ENCODE results near the gene KCNG4. TPM values are rescaled to one million over a fixed set of nuclear protein-coding genes. Genes with fewer than 3 reads are reported as not detected.

Gene KCNG4
- polyA plus RNA-seq, 1 donor (not counting 4 experiments of a cell fraction or from before 2014, with no cell fraction given) = not detected

GRCh38 chr16:84176192-84177053 lies 63.4 kb downstream of the KCNG4 start:
- Histone ChIP-seq H4K20me1 (ENCODE audit: control insufficient read depth, extremely low read depth, insufficient read depth, low read length) (no peaks in the 10 kb centered on the region), H3K79me2 (ENCODE audit: control insufficient read depth, insufficient read depth, low read length) (no peaks in the 10 kb centered on the region), H3K27ac (ENCODE audit: control insufficient read depth, insufficient read depth, low read length) (peak overlapping the region; percentile 56), H3K4me1 (ENCODE audit: control insufficient read depth, extremely low read depth, insufficient read depth, low read length) (peaks cover 29% of the 10 kb centered on the region), H3K9me1 (ENCODE audit: control insufficient read depth, extremely low read depth, insufficient read depth, low read length) (no peaks in the 10 kb centered on the region), H3K4me3 (ENCODE audit: control insufficient read depth in 2 of 3, extremely low read depth in 1 of 3, insufficient read depth in 2 of 3, low read depth in 1 of 3, low read length in 3 of 3) (no peak overlapping the region), H3K9me3 (ENCODE audit: control insufficient read depth, low read depth, low read length) (no peaks in the 10 kb centered on the region), H3K9ac (ENCODE audit: control insufficient read depth, extremely low read depth, insufficient read depth, low read length) (peak overlapping the region; percentile 50), H3K36me3 (ENCODE audit: control insufficient read depth in 2 of 2, extremely low read depth in 1 of 2, insufficient read depth in 2 of 2, low read length in 2 of 2) (peaks cover 8 to 9% of the 10 kb centered on the region in 2 experiments), H3K4me2 (ENCODE audit: control insufficient read depth, extremely low read depth, insufficient read depth, low read depth, low read length) (peak overlapping the region; percentile 83), H2AFZ (ENCODE audit: control insufficient read depth, low read length) (no peak overlapping the region), H3K27me3 (ENCODE audit: control insufficient read depth, extremely low read depth, insufficient read depth, low read length) (no peaks in the 10 kb centered on the region)
- dilution Hi-C loops (cut with MboI; ENCODE audit: extremely low pct_ligation_motif_present, low sequenced_read_pairs) = no loop called here
- TF ChIP-seq CTCF (optimal IDR thresholded peaks at IDR 0.05 in 1 of 3, IDR thresholded peaks at IDR 0.05 in 1 of 3, conservative IDR thresholded peaks at IDR 0.05 in 1 of 3; ENCODE audit: extremely low read depth in 1 of 3, insufficient read depth in 2 of 3, low read length in 3 of 3) = no peak
- TF ChIP-seq EZH2 (IDR thresholded peaks at IDR 0.05; ENCODE audit: low read length) = no peak
- FAIRE-seq = no peak
- DNase-seq (ENCODE audit: low read depth, low spot score) = no peak

GRCh38 chr16:84175350-84176081 lies 64.3 kb downstream of the KCNG4 start:
- Histone ChIP-seq H3K9me1 (ENCODE audit: control insufficient read depth, extremely low read depth, insufficient read depth, low read length) (no peaks in the 10 kb centered on the region), H4K20me1 (ENCODE audit: control insufficient read depth, extremely low read depth, insufficient read depth, low read length) (no peaks in the 10 kb centered on the region), H3K79me2 (ENCODE audit: control insufficient read depth, insufficient read depth, low read length) (no peaks in the 10 kb centered on the region), H3K36me3 (ENCODE audit: control insufficient read depth in 2 of 2, extremely low read depth in 1 of 2, insufficient read depth in 2 of 2, low read length in 2 of 2) (peaks cover 7 to 8% of the 10 kb centered on the region in 2 experiments), H3K27me3 (ENCODE audit: control insufficient read depth, extremely low read depth, insufficient read depth, low read length) (no peaks in the 10 kb centered on the region), H3K27ac (ENCODE audit: control insufficient read depth, insufficient read depth, low read length) (no peak overlapping the region), H3K4me2 (ENCODE audit: control insufficient read depth, extremely low read depth, insufficient read depth, low read depth, low read length) (no peak overlapping the region), H2AFZ (ENCODE audit: control insufficient read depth, low read length) (no peak overlapping the region), H3K9ac (ENCODE audit: control insufficient read depth, extremely low read depth, insufficient read depth, low read length) (no peak overlapping the region), H3K4me3 (ENCODE audit: control insufficient read depth in 2 of 3, extremely low read depth in 1 of 3, insufficient read depth in 2 of 3, low read depth in 1 of 3, low read length in 3 of 3) (no peak overlapping the region), H3K4me1 (ENCODE audit: control insufficient read depth, extremely low read depth, insufficient read depth, low read length) (peaks cover 29% of the 10 kb centered on the region), H3K9me3 (ENCODE audit: control insufficient read depth, low read depth, low read length) (no peaks in the 10 kb centered on the region)
- no peak for TF ChIP-seq EZH2 (IDR thresholded peaks at IDR 0.05; ENCODE audit: low read length)
- peak; percentile 57 to 95 (median 93) for TF ChIP-seq CTCF (optimal IDR thresholded peaks at IDR 0.05 in 1 of 3, IDR thresholded peaks at IDR 0.05 in 1 of 3, conservative IDR thresholded peaks at IDR 0.05 in 1 of 3; ENCODE audit: extremely low read depth in 1 of 3, insufficient read depth in 2 of 3, low read length in 3 of 3)
- FAIRE-seq = peak; percentile 86
- dilution Hi-C loops (cut with MboI; ENCODE audit: extremely low pct_ligation_motif_present, low sequenced_read_pairs) = no loop called here
- DNase-seq (ENCODE audit: low read depth, low spot score) = no peak

Measured in keratinocyte (primary cell).